Activated CD4-positive, alpha-beta T cell treated with anti-CD3 and anti-CD28 coated beads for 4 hours (primary cell): ENCODE results near the gene TRIM50.
"Not testable (repeated sequence)": the region's sequence is repeated elsewhere in the genome, so short reads cannot be mapped to it uniquely, and the experiment has no call there.

Source experiments
- DNase-seq, 2 donors: peaks; one replicate each; pipeline ENCODE4 v3.0.0-alpha.2; 2020

Gene TRIM50

DNA sequence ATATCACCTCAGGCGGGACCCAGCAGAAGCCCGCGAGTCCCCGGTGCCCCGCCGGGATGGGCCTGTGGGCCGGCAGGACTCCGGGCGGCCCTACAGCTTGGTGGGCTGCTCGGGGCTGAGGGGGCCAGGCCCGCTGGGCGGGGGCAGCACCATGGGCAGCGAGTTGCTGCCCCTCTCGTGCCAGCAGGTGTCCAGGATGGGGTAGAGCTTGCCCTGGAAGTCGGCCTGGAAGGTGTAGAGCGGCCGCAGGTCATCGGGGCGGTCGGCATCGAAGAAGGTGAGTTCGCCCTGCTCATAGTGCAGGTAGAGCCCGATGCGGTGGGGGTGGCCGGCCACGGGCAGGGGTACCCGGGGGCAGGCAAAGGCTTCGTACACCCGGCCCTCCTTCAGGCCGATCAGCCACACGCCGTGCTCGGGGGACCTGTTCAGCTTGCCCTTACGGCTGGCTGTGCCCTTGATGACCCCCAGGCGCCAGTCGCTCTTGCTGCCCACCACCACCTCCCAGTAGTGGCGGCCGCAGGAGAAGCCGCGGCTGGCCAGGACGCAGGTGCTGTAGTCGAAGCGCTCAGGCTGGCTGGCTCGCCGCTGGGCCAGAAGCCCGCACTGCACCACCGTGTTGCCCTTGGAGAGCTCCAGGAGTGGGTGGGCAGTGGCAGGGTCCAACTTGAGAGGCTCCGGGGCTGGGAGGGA is 14.9 kb downstream of the TRIM50 start:
- no peak for DNase-seq

DNA sequence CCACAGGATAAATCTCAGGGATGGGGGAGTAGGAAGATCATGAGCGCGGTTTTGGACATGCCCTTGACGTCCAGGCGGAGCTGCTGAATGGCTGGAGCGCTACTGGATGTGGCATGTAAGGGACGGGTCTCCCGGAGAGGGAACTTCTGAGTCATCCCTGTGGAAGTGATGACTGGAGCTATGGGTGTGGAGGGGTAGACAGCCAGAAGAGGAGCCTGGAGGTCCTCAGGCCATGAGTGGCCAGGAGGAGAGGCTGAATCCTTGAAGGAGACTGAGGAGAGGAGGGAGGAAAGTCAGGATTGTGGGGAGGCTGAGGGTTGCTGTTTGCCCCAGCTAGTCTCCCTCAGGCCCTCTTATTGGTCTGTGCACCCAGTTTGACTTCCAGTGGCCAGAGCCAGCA is 16.5 kb downstream of the TRIM50 start:
- DNase-seq = not testable (repeated sequence)

DNA sequence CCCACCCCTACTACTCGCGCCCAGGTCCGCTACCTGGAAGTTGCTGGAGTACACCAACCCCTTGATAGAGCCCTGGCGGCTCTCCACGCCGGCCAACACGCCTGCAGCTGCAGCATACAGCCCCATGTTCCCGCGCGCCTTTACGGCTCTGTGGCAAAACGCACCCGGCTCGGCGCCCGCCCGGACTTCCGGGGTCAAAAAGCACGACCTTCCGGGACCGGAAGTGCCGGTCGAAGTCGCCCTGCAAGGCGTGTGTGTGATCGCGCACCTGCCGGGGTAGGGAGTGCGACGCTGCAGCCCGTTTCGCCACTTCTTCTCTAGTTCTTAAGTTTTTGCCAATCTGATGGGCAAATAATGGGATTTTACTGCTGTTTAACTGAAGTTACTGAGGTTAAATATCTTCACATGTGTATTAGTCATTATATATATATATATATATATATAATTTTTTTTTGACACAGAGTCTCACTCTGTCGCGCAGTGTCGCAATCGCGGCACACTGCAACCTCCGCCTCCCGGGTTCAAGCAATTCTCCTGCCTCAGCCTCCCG is 19.1 kb downstream of the TRIM50 start, which contains the start of gene NSUN5:
Gene NSUN5 (minus strand): TSS at position 162 of the 550 bp plus-strand sequence. CDS start 36 bp downstream, at position 126.
- DNase-seq = peak; percentile 81 to 87

DNA sequence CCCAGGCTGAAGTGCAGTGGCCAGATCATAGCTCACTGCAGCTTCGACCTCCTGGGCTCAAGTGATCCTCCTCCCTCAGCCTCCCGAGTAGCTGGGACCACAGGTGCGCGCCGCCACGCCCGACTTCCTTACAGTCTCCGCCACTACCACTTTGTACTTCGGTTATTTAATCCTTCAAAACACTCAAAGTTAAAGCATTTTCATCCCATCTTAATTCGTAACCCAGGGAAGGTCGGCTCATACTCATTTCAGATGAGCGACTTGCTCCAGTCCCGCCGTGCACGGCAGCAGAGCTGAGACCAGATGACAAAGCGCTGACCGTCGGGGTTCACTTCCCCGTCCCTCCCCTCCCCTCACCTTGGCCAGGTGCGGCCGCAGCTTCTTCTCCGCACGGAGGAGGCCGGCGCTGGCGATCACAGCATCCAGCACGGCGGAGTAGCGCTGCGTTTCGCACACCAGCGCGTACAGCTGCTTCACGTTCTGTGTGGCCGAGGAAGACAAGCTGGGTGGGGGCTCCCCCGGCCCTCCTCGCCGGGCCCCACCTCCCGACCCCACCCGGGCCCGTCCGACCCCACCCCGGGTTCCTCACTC is 19.7 kb downstream of the TRIM50 start:
- peak in 1 of 2 donors; percentile 3 for DNase-seq

DNA sequence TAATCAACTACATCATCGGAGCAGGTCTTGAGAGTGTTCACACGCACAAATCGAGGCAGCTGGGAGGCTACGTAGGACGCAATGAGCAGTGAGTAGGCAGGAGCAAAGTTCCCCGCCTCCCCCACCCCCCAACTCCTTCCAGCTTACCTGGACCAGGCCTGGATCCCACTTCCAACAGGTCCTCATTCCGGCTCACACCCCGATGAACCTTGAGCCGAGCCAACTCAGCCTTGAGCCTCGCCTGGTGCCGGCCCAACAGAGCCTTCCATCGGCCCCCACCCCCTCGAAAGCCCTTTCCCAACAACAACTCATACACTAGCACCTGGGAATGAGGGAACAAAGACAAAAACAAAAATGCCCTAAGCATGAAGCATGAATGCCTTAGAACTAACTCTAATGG is 20.4 kb downstream of the TRIM50 start:
- no peak for DNase-seq

DNA sequence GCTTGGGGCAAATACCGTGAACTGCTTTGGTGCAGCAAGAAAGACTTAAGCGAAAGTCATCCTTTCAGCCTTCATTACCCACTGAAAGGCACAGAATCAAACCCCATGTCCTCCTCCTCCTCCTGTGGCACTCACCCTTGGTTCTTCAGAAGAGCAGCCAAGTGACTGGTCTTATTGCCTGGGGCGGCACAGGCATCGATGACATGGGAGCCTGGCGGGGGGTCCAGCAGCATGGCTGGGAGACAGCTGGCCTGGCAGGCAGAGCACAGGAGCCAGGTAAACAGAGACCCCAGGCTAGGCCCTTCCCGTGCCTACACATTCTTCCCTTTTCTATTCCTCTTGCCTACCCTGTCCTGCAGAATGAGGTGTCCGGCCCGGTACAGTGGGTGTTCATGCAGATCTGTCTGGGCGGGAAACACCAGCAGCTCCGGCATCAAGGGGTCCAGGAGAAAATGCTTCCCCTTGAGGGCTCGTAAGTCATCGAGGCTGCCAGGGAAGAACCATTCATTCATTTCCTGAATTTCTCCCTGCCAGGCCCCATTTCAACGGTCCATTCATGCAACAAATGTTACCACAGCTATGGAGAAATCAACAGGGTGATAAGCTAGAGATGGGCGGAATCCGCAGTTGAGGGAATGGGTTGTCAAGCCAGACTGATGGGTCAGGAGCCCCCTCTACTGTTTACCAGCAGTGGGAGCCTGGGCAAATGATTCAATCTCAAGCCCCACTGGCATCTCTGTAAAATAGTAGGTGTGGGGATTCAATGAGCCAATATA is 23.1 kb downstream of the TRIM50 start:
- DNase-seq = not testable (repeated sequence)

DNA sequence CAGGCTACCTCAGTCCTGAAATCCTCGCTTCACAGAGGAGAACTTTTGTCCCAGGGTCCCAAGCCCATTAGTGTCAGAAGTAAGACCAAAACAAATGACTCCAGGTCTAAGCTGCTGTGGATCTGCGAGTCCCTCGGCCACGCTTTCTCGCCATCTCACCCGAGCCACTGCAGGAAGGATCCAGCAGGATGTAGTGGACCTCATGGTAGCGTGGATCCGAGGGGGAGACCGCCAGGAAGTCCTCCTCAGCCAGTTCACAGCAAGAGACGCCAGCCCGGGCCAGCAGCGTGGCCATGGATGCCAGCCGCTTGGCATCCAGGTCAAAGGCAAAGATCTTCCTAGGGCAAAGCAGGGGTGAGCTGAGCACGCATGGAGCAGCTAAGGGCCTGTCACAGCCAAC is 23.8 kb downstream of the TRIM50 start:
- DNase-seq = no peak

DNA sequence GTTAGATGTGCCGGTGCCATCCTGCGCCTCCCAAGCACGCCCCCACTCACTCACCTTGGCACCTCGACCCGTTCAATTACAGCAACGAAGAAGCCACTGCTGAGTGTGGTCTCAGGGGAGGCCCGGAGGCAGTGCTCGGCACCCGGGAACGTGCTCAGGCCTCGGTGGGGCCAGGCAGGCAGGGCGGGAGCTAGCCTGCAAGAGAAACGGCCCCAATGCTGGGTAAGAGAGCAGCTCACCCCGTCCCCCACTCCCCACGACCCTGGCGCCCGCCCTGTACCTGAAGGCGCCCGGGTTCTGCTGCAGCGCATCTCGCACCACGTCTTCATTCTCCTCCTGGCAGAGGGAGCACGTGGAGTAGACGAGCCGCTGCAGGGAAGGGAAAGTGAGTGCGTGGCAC is 24.3 kb downstream of the TRIM50 start:
- DNase-seq = no peak

DNA sequence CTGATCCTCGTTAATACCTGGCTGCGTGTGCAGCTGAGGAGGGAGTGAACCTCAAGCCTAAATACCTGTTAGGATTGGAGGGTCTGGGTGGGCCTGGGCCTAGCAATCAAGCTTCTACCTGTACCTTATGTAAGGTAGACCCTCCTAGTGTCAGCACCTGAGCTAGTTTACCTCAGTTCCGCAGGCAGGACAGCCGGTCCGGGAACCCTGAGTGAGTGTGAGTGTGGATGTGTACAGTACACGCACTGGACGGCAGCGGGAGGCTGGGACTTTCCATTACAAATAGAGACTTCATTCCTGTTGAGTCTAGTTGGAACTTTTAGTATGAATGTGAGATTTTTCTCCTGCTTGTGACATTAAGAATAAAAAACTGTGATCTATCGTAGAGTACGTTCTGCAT is 25.0 kb downstream of the TRIM50 start:
- DNase-seq = not testable (repeated sequence)

DNA sequence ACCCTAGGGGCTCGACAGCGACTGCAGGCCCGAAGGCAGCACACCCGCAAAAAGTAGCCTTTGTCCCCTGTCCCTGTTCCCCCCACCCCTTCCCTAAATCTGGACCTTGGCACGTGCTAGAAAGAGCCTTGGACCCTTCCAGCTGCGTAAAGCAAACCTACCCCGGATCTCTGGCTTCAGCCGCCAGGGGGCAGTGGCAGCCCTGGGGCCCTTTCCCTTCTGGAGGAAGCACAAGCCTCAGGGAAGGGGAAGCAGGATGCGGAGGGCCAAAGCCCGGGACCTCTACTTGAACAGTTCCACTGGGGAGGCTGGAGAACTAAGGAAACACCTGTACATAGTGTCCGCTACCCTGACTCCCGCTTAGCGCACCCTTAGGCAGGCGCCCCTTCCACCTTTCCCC is 26.8 kb downstream of the TRIM50 start:
- DNase-seq = not testable (repeated sequence)

DNA sequence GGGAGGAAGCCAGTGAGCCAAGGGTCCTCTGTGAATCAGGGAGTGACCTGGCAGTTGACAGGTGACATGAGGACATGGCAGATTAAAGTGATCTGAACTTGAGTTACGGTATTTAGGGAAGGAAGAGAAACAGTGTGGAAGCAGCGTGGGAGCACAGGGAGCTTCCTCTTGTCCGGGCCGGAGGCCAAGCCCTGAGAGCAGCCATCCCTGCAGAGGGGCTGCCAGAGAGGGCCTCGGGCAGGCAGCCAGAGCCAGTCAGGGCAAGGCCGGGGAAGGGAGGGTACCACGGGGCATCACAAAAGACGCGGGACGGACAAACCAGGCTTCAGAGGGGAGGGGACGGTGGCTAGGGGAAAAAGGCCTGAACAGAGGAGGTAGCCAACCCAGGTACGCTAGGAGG is 28.1 kb downstream of the TRIM50 start:
- not testable (repeated sequence) for DNase-seq

DNA sequence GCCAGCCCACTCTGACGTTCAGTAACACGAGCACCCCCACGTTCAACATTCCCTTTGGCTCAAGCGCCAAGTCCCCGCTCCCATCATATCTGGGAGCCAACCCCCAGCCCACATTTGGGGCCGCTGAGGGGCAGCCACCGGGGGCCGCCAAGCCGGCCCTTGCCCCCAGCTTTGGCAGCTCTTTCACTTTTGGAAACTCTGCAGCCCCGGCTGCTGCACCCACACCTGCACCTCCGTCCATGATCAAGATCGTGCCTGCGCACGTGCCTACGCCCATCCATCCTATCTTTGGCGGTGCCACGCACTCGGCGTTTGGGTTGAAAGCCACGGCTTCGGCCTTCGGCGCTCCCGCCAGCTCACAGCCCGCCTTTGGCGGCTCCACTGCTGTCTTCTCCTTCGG is 30.2 kb downstream of the TRIM50 start:
- DNase-seq = not testable (repeated sequence)

DNA sequence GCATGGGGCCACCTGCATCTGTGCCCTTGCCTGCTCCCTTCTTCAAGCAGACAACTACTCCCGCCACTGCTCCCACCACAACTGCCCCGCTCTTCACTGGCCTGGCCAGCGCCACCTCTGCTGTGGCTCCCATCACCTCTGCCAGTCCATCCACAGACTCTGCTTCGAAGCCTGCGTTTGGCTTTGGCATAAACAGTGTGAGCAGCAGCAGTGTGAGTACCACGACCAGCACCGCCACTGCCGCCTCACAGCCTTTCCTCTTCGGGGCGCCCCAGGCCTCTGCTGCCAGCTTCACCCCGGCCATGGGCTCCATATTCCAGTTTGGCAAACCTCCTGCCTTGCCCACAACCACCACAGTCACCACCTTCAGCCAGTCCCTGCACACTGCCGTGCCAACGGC is 30.6 kb downstream of the TRIM50 start:
- not testable (repeated sequence) for DNase-seq

DNA sequence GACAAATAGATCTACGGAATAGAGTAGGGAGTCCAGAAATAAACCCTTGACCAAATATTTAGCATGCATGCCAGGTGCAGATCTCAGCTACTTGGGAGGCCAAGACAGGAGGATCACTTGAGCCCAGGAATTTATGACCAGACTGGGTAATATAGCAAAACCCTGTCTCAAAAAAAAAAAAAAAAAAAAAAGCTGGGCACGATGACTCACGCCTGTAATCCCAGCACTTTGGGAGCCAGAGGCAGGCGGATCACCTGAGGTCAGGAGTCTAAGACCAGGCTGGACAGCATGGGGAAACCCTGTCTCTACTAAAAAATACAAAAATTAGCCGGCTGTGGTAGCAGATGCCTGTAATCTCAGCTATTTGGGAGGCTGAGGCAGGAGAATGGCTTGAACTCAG is 50.7 kb downstream of the TRIM50 start:
- not testable (repeated sequence) for DNase-seq

DNA sequence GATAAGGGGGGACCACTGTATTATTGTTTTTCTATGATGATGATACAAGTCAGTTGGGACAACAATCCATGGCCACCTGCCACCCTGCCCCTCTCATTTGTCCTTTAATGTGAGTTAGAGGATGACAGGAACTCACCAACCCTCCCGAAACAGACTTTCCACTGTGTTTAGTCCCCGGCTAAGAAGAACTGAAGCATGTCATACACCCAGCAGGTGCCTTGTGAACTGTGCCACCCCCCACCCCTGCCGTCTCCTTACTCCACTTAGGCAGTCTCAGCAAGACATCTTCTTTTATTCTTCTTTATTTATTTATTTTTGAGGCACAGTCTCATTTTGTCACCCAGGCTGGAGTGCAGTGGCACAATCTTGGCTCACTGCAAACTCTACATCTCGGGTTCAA is 60.1 kb downstream of the TRIM50 start:
- not testable (repeated sequence) for DNase-seq

DNA sequence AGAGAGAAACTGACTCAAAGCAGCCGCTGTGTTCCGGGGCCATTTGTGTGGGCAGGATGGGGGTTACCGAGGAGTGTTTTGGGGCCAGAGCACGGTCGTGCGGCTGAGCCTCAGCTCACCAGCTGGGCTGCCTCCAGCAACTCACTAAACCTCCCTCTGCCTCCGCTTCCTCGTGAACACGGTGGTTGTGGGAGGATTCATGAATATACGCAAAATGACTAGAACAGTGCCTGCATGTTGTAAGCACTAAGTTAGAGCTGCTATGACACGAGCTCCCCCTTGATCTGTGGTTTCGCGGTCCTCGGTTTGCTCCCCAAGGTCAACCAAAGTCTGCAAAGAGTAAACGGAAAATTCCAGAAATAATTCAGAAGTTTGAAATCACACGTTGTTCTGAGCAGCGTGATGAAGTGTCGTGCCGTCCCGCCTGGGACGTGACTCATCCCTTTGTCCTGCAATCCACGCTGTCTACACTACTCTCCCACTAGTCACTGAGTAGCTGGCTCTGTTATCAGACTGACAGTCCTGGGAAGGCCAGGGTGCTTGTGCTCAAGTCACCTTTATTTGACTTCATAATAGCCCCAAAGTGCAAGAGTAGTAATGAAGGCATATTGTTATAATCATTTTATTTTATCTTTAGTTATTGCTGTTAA is 61.0 kb downstream of the TRIM50 start:
- DNase-seq = not testable (repeated sequence)
